SKM-1 (cell line): ENCODE measurements around the gene NACA.

ENCODE experiments used
- DNase-seq: peaks from one replicate; lab custom pipeline; 2025; ENCODE audit not compliant: unreplicated experiment; lab: John Stamatoyannopoulos, UW

Gene NACA

DNA sequence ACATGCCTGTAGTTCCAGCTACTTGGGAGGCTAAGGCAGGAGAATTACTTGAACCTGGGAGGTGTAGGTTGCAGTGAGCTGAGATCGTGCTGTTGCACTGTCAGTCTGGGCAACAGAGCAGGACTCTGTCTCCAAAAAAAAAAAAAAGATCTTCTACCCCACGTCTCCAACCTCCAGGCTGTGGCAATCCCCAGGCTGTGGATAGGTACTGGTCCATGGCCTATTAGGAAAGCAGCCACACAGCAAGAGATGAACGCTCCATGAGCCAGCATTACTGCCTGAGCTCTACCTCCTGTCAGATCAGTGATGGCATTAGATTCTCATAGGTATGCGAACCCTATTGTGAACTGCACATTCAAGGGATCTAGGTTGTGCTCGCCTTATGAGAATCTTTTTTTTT, 30.9 kb downstream of the NACA start:
- no peak for DNase-seq

DNA sequence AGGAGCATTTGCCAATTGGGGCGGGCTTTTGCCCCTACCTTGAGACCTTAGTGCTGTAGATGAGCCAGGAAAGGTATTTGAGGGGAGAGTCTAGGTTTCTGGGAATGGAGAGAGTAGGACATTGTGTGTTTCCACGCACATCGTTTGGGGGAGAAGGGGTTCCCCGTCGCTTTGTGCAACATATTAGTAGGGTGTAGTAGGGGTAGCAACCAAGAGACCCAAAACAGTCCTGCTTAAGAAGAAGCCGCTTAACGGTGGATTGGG, 36.3 kb downstream of the NACA start:
- DNase-seq, result no peak

DNA sequence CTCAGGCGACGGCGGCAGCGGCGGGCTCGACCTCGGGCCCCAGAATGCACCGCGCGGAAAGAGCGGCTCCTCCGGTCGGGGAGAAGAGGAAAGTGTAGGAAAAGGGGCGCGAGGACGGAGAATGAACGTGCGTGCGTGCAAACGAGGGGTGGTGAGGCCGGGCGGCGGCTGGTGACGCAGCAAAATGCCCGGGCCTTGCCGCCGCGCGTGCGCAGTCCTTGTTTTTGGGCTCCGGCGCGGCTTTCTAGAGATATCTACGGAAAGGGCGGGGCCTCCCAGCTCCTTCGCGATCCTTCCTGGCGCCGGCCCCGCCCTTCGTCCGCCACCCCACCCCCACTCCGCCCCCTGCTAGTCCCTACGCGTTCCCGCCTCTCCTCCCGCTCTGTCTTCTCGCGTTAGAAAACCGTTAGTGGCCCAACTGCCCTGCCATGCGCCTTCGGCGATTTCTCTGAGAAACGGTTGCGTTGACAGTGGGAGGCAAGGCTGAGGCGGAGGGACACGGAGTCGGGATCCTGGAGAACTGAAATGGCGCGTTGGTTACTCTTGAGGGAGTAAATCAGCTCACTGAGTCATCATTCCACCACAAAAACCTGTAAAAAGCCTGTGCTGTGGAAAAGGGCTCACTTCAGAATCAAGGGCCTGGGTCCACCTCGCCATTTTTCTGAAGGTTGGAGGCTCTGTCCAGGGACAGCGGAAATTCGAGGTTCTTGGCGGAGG, 36.8 kb downstream of the NACA start, which contains the start of gene PTGES3:
Gene PTGES3 (minus strand): TSS at position 156 of the 717 bp plus-strand sequence. CDS start 285 bp downstream, outside the sequence.
- DNase-seq, result peak; percentile 84

DNA sequence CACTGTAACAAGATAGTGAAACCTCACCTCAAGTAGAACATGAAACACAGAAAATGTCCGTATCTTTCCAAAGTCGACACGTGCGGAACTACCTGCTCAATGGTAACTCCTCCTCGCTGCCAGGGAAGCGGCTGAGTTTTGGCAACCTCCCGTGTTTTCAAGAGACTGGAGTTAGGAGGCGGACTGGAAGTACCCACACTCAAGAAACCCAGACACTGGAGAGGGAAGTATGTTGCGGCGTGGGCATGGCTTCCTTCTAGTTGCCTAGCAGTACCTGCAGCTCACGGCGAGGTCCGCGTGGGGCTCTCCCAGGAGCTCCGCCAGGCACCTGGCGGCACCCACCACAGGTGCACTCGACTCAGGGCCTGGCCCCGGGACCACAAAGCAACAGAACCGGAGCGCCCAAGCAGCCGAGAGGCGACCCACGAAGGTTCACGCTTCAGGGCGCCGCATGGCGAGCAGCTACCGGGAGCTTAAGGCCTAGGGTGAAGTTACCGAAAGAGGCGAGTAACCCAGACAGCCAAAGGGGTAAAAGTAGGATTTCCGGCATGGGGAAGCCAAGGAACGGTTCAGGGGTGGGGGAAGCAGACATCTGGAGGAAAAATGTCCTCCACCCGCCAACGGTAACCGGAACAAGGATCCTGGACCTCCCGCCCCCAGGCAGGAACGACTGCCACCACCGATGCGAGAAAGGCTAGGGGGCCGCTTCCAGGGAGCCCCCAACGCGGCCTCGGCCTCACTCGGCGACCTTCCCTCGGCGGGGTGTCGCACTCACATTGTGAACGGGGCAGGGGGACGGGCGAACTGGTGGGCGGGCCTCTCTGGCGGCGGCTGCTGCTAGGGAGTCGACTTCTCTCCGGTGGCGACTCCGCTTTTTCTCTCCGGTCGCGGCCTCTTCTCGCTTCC, 37.6 kb downstream of the NACA start:
- no peak for DNase-seq

DNA sequence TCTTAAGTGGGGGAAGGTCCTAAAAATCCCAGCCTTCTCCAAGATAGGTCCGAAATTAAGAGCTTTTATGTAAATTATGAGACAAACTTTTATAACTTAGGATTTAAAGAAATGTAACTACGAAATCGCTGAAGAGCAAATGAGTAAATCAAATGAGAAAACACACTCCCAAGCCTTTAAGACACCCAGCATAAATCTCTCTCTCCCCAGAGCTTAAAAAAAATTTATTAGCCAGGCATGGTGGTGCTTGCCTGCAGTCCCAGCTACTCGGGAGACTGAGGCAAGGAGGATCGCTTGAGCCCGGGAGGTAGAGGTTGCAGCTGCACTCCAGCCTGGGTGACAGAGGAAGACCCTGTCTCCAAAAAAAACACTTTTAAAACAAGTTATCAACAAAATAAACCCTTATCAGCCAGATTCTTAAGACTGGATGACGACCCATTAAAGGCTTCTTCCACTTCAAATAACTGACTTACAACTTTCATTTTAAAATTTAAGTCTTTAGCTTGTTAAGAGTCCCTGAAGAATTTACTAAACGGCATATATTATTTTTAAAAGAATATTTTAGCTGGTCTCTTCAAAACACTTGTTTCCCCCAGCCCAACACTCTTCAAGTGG, 40.2 kb downstream of the NACA start:
- DNase-seq, result no peak

DNA sequence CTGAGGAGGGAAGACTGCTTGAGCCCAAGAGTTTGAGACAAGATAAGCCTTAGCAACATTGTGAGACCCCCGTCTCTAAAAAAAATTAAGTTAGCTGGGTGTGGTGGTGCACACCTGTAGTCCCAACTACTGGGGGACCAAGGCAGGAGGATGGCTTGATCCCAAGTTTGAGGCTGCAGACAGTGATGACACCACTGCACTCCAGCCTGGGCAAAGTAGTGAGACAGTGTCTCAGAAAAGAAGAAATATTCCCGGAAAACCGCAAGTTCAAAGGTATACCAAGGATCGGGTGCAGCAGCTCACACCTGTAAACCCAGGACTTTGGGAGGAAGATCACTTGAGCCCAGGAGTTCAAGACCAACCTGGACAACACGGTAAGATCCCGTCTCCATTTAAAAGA, 42.8 kb downstream of the NACA start:
- DNase-seq, result no peak

DNA sequence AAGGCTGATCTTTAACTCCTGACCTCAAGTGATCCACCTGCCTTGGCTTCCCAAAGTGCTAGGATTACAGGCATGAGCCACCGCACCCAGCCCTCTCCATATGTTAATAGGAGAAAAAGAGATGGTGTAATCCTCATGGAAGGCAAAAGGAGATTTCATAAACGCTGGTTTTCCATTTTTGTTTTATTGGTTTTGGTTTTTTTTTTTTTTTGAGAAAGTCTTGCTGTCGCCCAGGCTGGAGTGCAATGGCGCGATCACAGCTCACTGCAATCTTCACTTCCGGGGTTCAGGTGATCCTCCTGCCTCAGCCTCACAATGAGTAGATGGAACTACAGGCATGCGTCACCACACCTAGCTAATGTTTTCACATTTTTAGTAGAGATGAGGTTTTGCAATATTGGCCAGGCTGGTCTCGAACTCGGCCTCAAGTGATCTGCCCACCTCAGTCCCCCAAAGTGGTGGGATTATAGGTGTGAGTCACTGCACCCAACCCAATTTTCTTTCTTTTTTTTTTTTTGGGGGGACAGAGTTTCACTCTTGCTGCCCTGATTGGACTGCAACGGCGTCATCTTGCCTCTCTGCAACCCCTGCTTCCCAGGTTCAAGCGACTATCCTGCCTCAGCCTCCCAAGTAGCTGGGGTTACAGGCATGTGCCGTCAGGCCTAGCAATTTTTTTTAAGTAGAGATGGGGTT, 45.1 kb downstream of the NACA start:
- no peak for DNase-seq

DNA sequence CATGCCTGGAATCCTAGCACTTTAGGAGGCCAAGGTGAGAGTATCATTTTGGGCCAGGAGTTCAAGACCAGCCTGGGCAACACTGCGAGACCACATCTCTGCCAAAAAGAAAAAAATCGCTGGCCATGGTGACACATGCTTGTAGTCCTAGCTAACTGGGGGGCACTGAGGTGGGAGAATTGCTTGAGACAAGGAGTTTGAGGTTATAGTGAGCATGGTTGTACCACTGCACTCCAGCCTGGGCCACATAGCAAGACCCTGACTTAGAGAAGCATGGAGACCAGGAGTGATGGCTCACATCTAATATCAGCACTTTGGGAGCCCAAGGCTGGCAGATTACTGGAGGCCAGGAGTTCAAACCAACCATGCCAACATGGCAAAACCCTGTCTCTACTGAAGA, 46.2 kb downstream of the NACA start:
- no peak for DNase-seq

DNA sequence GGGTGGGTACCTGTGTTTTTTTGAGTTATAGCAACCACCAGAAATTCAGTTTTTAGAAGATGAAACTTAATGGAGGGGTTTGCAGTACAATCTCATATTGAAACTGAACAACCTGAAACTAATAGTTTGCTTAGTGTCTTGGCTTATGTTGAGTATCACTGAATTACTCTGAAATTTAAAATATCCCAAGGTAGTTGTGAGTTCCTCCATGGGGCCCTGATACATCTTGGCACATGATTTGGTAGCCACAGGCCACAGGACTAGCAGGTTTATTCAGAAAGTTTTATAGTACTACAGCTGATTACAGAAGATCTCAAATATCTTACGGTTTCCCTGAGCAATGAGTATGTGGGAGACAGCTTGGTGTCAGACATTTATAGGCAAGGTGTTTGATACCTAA, 47.4 kb downstream of the NACA start:
- no peak for DNase-seq

DNA sequence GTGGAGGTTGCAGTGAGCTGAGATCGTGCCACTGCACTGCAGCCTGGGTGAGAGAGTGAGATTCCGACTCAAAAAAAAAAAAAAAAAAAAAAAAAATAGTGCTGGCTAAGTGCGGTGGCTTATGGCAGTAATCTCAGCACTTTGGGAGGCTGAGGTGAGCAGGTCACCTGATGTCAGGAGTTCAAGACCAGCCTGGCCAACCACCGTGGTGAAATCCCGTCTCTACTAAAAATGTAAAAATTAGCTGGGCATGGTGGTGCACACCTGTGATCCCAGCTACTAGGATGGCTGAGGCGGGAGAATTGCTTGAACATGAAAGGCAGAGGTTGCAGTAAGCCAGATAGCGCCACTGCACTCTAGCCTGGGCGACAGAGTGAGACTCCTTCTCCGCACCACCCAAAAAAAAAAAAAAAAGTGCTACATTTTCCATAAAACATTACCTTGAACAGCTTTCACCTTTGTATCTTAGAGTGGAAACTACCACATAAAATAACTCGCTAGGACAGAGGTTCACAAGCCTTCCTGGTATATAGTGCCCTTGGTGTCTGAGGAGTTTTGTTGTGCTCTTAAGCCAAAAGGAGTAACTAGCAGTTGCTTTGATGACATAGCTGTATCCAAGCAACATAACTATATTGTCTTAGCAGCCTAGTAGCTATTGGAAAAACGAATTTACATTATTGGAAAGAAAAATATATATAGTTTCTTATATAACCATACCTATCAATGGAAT, 48.1 kb downstream of the NACA start:
- no peak for DNase-seq

DNA sequence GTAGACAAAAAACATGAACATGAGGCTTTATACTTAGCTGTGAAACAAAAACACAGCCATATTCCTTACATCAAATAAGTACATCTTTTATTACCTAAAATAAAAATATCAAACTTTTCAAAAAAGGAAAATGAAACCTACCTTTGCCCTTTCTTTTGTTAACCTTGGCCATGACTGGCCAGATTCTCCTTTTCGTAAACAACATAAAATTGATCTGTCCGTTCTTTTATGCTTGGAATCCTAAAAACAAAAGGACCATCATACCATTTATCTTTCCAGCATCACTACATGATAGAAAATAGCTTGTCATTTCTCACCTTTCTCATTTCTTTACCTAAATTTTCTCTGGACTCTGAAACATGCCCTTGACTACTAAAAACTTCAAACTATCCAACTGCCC, 53.5 kb downstream of the NACA start:
- DNase-seq, result no peak

DNA sequence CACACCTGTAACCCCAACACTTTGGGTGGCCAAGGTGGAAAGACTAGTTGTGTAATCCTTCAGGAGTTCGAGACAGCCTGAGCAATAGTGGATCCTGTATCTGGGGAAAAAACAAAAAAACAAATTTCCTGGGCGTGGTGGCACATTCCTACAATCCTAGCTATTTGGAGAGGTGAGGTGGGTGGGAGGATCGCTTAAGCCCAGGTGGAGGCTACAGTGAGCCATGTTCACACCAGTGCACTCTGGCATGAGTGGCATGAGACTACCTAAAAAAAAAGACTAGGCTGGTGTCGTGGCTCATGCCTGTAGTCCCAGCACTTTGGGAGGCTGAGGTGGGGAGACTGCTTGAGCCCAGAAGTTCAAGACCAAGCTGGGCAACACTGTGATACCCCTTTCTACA, 54.3 kb downstream of the NACA start:
- DNase-seq, result no peak

DNA sequence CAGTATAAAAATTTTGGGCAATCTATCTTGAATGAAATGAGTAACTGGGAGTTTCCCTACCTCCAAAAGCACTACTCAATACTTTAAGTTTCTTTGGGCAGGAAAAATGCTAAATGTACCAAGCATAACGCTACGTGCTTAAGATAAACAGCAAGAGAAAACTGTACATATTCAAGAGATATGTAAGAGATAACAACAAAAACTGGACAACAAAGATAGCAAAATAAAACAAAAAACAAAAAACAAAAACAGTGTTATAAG, 57.0 kb downstream of the NACA start:
- DNase-seq, result no peak
